Endodermal cell (in vitro differentiated cells): ENCODE results near the gene VIL1. TPM values are rescaled to one million over a fixed set of nuclear protein-coding genes. Genes with fewer than 3 reads are reported as not detected.

Experiments used
- DNase-seq: peaks from one replicate; pipeline ENCODE4 v3.0.0-alpha.2; 2017
- H3K27ac ChIP-seq: 2 replicates; pipeline ENCODE4 v1.5.1; 2013; ENCODE audit warnings: mild to moderate bottlenecking, low read depth, low read length, moderate library complexity
- H3K27me3 ChIP-seq: 2 replicates; pipeline ENCODE4 v1.6.1; 2013; ENCODE audit warnings: mild to moderate bottlenecking, low read length, moderate library complexity; ENCODE audit not compliant: insufficient read depth, control insufficient read depth, poor library complexity, severe bottlenecking
- H3K36me3 ChIP-seq: 2 replicates; pipeline ENCODE4 v1.7.0; 2013; ENCODE audit warnings: mild to moderate bottlenecking, low read length, moderate library complexity; ENCODE audit not compliant: control insufficient read depth, insufficient read depth
- H3K4me1 ChIP-seq: one replicate; pipeline ENCODE4 v1.7.0; 2013; ENCODE audit warnings: low read length; ENCODE audit not compliant: control insufficient read depth, insufficient read depth
- H3K4me3 ChIP-seq: 2 replicates; pipeline ENCODE4 v1.5.1; 2013; ENCODE audit warnings: mild to moderate bottlenecking, low read length, moderate library complexity
- H3K9ac ChIP-seq: 2 replicates; pipeline ENCODE4 v1.6.1; 2013; ENCODE audit warnings: mild to moderate bottlenecking, low read length, moderate library complexity; ENCODE audit not compliant: poor library complexity, severe bottlenecking; ENCODE audit errors: extremely low read depth
- H3K9me3 ChIP-seq: 2 replicates; pipeline ENCODE4 v1.6.1; 2013; ENCODE audit warnings: mild to moderate bottlenecking, low read length, moderate library complexity; ENCODE audit not compliant: control insufficient read depth
- H3K27ac Mint-ChIP-seq: 2 replicates; pipeline ENCODE4 v1.8.0; 2020; ENCODE audit warnings: mixed read lengths
- H3K27me3 Mint-ChIP-seq: 2 replicates; pipeline ENCODE4 v1.8.0; 2021; ENCODE audit warnings: mild to moderate bottlenecking, mixed read lengths; ENCODE audit not compliant: insufficient read depth
- H3K36me3 Mint-ChIP-seq: 2 replicates; pipeline ENCODE4 v1.8.0; 2020; ENCODE audit warnings: low read depth, mixed read lengths
- H3K4me1 Mint-ChIP-seq: 2 replicates; pipeline ENCODE4 v1.8.0; 2020; ENCODE audit warnings: mixed read lengths
- H3K4me3 Mint-ChIP-seq: 2 replicates; pipeline ENCODE4 v1.8.0; 2020; ENCODE audit warnings: mild to moderate bottlenecking, moderate library complexity, mixed read lengths
- H3K9me3 Mint-ChIP-seq: 2 replicates; pipeline ENCODE4 v1.8.0; 2020; ENCODE audit warnings: mild to moderate bottlenecking, mixed read lengths
- WGBS, 2 experiments: methylation state at CpG; one replicate each; pipeline versions ENCODE4 v1.1.5 to v1.1.7; 2013; ENCODE audit warnings: missing lambda C conversion rate in 2 of 2, mixed read lengths in 1 of 2; ENCODE audit not compliant: insufficient coverage in 1 of 2, insufficient read length in 1 of 2; 5-methylcytosine and 5-hydroxymethylcytosine counted together
- total RNA-seq, 2 donors: library from RNA; stranded (reverse); fragmentation: NEBNext Ultra II Directional in 1 of 2; extraction: Animal tissue kit (Norgen Biotek cat#: 25700) in 1 of 2; gene quantifications; 2 replicates in 1 of 2; 3 replicates in 1 of 2; pipeline ENCODE4 v1.2.1, GENCODE V29; 2021
- TF ChIP-seq, protein P1 (sequence below): fragments of 200-600 bp; sonication (generic); conservative IDR thresholded peaks from 2 replicates; pipeline ENCODE4 v1.5.0; 2021; ENCODE audit warnings: antibody characterized with exemption, mild to moderate bottlenecking

The VIL1 gene
- total RNA-seq, 2 donors from 2014 or later: 70.2 to 83.1 TPM

DNA sequence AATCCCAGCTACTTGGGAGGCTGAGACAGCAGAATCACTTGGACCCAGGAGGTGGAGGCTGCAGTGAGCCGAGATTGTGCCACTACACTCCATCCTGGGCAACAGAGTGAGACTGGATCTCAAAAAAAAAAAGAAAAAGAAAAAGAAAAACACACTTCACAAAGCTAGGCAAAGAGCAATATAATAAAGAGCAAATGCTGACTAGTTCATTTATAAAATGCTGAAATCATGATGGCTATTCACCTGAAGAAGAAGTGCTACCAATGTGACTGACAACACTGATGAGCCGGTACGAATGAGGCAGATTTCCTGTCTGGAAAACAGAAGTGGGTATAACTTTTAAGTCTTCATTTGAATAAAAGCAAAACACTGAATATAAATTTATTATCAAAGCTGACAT is 37.9 kb downstream of the VIL1 start:
- Mint-ChIP-seq H3K4me3 (no peak overlapping the region), H3K9me3 (peaks cover 13% of the 10 kb centered on the region), H3K4me1 (no peaks in the 10 kb centered on the region), H3K36me3 (peaks cover 60% of the 10 kb centered on the region), H3K27me3 (no peaks in the 10 kb centered on the region), H3K27ac (no peak overlapping the region)
- TF ChIP-seq, protein P1, sequence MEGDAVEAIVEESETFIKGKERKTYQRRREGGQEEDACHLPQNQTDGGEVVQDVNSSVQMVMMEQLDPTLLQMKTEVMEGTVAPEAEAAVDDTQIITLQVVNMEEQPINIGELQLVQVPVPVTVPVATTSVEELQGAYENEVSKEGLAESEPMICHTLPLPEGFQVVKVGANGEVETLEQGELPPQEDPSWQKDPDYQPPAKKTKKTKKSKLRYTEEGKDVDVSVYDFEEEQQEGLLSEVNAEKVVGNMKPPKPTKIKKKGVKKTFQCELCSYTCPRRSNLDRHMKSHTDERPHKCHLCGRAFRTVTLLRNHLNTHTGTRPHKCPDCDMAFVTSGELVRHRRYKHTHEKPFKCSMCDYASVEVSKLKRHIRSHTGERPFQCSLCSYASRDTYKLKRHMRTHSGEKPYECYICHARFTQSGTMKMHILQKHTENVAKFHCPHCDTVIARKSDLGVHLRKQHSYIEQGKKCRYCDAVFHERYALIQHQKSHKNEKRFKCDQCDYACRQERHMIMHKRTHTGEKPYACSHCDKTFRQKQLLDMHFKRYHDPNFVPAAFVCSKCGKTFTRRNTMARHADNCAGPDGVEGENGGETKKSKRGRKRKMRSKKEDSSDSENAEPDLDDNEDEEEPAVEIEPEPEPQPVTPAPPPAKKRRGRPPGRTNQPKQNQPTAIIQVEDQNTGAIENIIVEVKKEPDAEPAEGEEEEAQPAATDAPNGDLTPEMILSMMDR: no peak
- Histone ChIP-seq H3K4me3 (no peak overlapping the region), H3K27me3 (no peaks in the 10 kb centered on the region), H3K9ac (no peak overlapping the region), H3K9me3 (peaks cover 18% of the 10 kb centered on the region), H3K27ac (no peak overlapping the region), H3K36me3 (peaks cover 72% of the 10 kb centered on the region), H3K4me1 (no peaks in the 10 kb centered on the region)
- WGBS, 2 experiments: 92% methylated on average over 3 of the region's 3 CpGs; no CpG with 5 or more reads in 1 of the 2 experiments
- DNase-seq: no peak

DNA sequence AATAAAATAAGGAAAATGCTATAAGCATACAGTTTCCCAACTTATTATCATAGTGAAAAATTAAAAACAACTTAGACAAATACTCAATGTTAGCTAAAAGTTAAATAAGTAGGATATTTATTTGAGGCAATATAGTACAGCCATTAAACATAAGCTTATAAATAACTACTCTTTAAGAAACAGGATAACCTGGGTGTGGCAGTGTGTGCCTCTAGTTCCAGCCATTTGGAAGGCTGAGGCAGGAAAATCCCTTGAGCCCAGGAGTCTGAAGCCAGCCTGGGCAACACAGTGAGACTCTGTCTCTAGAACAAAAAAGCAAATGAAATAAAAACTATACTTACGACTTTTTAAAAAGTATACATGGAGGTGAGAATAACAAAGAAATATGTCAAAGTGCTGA is 39.7 kb downstream of the VIL1 start:
- no peaks in the 10 kb centered on the region for H3K27me3 Mint-ChIP-seq
- H3K36me3 Mint-ChIP-seq: peaks cover 64% of the 10 kb centered on the region
- H3K36me3 ChIP-seq: peaks cover 77% of the 10 kb centered on the region
- peaks cover 18% of the 10 kb centered on the region for H3K9me3 ChIP-seq
- DNase-seq: no peak
- no peak overlapping the region for H3K4me3 Mint-ChIP-seq
- H3K4me3 ChIP-seq: no peak overlapping the region
- peaks cover 13% of the 10 kb centered on the region for H3K9me3 Mint-ChIP-seq
- TF ChIP-seq, protein P1: no peak
- WGBS, 2 experiments: 100% methylated on average over 1 of the region's 1 CpG
- H3K9ac ChIP-seq: no peak overlapping the region
- H3K4me1 ChIP-seq: no peaks in the 10 kb centered on the region
- H3K4me1 Mint-ChIP-seq: no peaks in the 10 kb centered on the region
- H3K27me3 ChIP-seq: no peaks in the 10 kb centered on the region
- no peak overlapping the region for H3K27ac Mint-ChIP-seq
- H3K27ac ChIP-seq: no peak overlapping the region

DNA sequence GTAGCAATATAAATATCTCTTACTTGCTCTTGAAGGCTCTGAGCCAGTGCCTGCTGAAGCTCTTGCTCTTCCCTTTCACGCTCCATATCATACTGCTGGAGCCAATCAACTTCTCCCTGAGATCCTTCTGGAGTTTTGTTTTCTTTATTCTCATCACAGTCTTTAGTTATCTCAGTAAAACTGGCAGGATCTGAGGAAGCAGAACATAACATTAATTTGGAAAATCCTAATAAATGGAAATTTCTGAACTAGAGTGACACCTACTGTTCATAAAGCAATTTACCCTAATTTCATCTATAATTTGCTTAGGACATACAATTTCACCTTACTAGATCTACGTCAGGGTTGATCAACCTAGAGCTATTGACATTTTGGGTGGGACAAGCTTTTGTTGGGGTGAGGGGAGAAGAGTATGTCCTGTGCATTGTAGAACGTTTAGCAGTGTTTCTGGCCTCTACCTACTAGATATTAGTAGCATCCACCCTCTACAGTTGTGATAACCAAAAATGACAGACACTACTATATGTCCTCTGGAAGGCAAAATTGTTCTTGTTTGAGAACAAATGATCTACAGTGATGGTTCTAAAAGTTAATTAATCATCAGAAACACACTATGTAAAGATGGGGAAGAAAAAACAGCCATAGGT is 47.2 kb downstream of the VIL1 start:
- TF ChIP-seq, protein P1: peak; percentile 68
- H3K27ac Mint-ChIP-seq: no peak overlapping the region
- Histone ChIP-seq H3K9me3 (peaks cover 7% of the 10 kb centered on the region), H3K4me1 (no peaks in the 10 kb centered on the region), H3K27ac (no peak overlapping the region), H3K9ac (no peak overlapping the region), H3K27me3 (no peaks in the 10 kb centered on the region), H3K4me3 (no peak overlapping the region), H3K36me3 (peaks cover 54% of the 10 kb centered on the region)
- H3K4me3 Mint-ChIP-seq: no peak overlapping the region
- 58% methylated on average over 2 of the region's 3 CpGs; no CpG with 5 or more reads in 1 of the 2 experiments for WGBS, 2 experiments
- no peak for DNase-seq
- H3K9me3 Mint-ChIP-seq: peaks cover 5% of the 10 kb centered on the region
- H3K36me3 Mint-ChIP-seq: peaks cover 48% of the 10 kb centered on the region
- H3K4me1 Mint-ChIP-seq: no peaks in the 10 kb centered on the region
- no peaks in the 10 kb centered on the region for H3K27me3 Mint-ChIP-seq
